ENCODE measurements around the gene ROR2.

The ROR2 gene

DNA sequence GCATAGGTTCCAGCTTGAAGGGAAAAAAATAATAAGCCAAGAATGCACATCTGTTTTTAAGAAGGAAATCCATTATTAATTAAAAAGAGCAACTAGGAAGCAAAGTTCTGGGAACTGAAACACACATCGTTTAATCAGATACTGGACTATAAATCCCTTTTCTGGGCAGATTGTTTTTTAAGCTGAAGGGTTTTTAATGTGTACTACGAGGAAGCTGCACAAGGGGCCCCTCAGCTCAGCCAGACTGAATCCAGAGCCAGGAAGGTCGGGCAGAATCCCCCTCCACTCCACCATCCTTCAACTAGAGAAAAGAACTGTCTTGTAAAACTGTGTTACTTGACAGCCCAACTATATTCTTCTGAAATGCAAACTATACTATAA is 49.2 kb downstream of the ROR2 start:
- DNase-seq (ENCODE audit: low read depth in 2 of 2): no peak

DNA sequence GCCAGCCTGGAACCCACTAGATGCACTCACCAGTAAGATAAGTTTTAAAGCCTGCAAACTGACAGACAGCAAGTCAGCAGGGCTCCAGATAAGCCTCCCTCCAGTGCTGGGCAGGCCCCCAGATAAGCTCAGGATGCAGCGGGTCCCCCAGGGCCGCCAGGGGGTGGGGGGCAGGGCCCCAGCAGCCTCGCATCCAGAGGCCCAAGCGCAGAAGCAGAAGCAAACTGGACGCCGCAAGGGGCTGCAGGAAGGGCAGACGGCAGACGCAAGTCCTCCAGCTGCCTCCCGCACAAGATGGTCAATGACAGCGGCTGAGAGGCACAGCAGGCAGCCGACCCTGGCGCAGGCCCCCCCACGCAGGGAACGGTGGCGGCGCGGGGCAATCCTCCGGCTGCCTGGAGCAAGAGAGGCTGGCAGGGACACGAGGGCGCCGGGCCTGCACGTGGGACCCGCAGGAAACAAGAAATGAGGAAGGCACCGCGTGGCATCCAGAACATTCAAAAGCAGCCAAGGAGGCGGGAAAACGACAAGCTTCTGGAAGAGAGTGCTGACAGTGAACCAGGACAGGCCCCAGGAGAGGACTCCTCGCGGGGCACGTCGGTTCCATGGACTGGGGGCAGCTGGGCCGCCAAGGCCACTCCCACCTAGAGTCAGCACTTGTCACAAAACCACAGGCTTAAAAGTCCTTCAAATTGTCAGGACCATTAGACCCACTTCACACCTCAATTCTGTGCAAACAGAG is 49.8 kb downstream of the ROR2 start:
- no peak for DNase-seq (ENCODE audit: low read depth in 2 of 2)

DNA sequence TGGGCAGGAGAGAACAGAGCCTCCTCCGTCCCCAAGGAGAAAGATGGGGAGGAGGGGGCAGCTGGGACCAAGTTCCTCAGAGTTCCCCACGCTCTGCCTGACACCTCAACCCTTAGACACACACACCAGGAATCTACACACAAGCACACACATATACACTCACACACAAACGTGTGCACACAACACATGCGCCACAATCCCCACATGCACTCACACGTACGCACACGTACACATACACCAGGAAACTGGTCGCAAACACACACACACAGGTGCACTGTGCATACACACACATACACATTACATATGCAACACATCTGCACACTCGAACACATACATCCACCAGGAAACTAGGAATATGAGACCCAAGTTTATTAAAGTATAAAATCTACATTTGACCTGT is 50.4 kb downstream of the ROR2 start:
- DNase-seq (ENCODE audit: low read depth in 2 of 2): no peak

DNA sequence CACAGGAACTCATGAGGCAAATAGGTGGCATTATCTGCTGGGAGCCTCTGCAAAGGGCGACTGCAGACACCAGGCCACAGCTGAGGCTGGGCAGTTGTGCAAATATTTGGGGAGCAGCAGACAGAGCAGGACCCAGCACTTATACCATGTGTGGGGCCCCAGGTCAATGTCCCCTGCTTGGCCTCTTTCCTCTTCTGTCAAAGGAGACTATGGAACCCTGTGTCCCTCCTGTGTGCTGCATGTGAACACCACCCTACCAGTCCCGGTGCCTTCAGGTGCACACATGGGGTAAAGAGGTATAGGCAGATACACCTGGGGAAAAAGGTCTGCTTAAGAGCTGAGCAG is 50.8 kb downstream of the ROR2 start:
- DNase-seq (ENCODE audit: low read depth in 2 of 2): no peak

DNA sequence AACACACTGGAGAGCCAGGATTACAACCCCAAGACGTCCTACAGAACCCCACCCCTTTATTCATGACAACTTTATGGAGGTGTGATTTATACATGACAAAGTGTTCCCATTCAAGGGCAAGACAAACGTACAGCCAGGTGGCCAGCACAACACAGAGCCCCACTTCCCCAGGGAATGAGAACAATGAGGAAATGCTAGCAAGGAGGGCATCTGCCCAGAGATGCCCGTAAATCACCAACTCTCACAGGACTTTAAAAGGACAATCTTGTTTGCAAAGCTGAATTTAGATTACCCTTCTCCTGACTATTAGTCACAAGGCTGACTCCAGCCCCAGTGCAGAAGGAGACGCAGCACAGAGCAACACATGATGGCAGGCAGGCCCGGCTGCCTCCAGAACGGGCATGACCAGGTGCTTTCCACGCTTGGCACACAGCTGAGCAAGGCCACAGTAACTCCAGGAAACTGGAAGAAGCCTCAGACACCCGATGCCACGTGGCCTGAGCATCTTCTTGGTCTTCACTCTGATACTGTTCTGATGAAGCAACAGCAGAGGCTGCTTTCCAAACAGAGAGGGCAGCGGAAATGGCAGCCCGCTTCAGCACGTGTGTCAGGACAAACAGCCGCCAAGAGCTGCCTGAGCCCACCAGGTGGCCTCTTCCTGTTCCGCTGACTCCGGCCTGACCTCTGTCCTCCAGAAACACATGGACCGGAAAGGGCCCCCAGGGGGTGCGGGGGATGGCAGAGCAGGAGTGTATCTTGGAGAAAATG is 51.4 kb downstream of the ROR2 start:
- no peak for DNase-seq (ENCODE audit: low read depth in 2 of 2)

DNA sequence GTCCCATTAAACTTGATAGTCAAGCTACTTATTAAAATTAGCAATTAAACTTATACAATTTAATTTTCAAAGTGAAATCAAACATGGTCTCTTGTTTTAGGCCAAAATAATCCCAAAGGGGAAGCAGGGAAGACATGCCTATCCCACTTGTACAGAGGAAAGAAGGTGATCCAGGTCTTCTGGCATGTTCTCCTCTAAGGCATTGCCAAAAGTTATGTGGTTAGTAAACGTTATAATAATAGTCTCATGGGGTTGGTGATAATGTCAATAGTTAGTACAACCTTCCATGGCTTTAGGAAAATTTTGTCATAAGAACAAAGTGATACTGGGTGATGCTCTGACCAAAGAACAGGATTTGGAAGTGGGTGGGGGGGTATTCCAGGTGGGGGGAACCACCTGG is 52.8 kb downstream of the ROR2 start:
- no peak for DNase-seq (ENCODE audit: low read depth in 2 of 2)

DNA sequence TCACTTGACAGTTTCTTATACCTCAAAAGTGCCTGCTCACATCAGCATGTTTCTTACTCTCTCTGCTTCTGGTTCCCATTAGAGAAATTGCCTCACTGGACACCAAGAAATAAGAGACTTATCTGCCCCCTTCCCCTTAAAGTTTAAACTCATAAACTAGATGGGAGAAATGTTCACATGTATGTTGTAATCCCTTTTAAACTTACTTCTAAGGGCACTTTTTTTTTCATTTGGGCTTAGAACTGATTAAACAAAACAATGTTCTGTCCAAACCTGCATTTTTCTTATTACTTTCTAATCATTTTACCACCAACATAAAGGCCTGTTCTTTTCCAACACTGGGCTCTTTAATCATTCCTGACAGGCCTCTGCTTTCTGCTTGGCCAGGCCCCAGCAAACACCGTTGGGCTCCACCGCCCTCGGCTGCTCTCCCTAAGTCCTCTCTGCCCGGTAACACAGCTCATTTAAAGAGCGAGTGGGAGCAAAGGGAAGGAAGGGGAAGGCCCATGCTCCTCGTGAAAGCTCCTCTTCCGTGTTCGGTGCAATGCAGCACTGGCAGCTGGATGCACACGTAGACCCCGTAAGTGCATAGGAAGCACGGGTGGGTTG is 53.4 kb downstream of the ROR2 start:
- DNase-seq (ENCODE audit: low read depth in 2 of 2): no peak

DNA sequence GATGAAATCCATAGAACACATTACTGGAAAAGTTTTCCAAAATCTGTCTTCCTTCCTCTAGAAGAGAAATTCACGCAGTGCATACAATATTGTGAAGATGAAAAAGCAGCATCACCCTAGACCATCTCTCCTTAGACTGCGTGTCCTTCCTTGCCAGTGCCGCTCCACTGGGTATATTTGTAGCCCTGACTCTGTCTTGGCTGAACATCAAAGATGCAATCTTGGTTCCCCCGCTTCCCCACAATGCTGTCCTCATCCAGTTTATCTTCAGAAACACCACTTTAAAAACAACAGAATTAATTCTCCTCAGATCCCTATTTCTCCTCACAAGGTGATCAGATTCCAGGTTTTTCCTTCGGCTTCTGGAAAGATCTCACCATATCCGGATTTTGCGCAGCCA is 53.9 kb downstream of the ROR2 start:
- no peak for DNase-seq (ENCODE audit: low read depth in 2 of 2)

DNA sequence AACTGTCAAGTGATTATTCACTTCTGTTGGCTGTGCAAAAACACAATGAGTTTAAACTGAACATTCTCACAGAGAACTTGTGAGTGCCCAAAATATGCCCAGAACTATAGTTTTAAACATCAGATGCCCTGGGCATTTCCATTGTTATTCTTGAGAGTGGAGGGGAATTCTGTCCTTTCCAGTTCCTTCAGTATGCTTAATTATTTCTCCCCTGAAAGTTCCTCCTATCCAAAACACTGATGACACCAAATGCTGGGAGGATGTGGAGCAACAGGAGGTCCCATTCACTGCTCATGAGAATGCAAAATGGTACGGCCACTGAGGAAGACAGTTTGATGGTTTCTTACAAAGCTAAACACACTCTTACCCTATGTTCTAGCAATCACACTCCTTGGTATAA is 55.5 kb downstream of the ROR2 start:
- no peak for DNase-seq (ENCODE audit: low read depth in 2 of 2)

DNA sequence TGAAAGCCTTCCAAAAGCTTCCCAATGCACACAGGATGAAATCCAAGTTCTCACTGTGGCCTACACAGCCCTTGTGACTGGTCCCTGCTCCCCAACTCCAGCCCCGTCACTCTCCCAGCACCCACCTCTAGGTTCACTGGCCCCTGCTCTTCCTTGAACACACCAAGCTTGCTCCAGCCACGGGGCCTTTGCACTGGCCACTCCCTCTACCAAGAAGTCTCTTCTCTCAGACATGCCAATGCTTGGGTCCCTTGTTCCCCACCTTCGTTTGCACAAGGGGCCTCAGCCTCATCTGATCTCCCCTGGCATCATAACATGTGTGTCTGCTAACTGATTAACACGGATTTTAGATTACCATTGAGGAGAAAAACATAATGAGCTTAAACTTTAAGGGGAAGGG is 56.0 kb downstream of the ROR2 start:
- no peak for DNase-seq (ENCODE audit: low read depth in 2 of 2)

DNA sequence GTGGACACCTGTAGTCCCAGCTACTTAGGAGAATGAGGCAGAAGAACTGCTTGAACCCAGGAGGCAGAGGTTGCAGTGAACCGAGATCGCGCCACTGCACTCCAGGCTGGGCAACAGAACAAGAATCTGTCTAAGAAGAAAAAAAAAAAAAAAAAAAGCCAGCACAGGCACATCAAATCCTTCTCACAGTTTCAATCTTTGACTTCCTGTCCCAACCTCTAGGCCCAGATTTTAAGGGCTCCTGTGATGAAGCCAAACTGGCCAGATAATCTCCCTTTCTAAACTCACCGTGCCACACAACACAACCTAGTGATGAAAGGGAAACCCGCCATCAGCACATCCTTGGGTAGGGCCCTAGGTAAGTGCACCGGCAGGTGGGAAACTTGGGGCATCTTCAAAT is 58.1 kb downstream of the ROR2 start:
- no peak for DNase-seq (ENCODE audit: low read depth in 2 of 2)

DNA sequence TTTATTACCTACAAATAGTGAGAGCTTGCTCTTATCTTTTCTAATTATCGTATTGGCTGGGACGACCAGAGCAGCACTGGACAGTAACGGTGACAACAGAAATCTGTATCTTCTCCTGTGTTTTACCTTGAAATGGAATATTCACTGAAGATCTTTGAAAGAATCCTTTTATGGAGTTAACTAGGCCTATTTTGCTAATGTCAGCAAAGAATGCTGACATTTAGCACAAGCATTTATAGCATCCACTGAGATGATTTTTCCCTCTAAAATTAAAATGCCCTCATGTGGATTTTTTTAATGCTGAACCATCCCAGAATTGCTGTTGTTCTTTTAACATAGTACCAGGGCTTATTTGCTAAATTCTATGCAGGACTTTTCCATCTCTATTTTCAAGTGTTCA is 59.4 kb downstream of the ROR2 start:
- no peak for DNase-seq (ENCODE audit: low read depth in 2 of 2)

DNA sequence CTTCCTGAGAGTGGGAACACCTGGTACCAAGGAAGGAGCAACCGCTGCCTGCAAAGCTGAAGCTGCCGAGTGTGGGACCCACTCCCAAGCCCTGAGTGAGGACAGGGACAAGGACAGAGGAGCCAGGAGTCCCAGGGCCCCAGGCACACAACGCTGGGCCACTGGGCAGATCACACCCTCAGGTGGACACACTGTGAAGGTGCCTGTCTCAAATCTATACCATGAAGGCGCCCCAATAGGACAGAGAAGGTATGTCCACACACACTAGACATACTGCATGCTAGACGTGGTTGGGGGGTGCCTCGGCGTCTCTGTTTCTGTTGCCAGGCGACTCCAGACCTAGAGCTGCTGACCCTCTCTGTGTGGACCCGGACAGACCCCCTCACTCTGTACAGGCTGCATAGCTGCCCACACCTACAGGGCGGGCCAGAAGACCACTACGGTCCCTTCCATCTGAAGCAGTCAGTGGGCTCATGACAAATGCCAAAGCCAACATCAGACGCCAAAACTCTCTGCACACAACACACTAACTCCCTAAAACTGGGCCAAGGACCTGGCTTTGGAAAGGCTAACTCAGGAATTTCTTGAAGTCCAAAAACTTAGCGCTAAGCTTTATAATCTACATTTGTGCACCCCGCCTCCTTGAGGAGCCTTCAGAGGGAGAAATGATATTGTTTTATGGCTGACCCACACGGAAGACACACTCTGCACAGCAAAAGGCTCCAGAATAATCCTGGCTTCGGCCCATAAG is 60.7 kb downstream of the ROR2 start:
- no peak for DNase-seq (ENCODE audit: low read depth in 2 of 2)

DNA sequence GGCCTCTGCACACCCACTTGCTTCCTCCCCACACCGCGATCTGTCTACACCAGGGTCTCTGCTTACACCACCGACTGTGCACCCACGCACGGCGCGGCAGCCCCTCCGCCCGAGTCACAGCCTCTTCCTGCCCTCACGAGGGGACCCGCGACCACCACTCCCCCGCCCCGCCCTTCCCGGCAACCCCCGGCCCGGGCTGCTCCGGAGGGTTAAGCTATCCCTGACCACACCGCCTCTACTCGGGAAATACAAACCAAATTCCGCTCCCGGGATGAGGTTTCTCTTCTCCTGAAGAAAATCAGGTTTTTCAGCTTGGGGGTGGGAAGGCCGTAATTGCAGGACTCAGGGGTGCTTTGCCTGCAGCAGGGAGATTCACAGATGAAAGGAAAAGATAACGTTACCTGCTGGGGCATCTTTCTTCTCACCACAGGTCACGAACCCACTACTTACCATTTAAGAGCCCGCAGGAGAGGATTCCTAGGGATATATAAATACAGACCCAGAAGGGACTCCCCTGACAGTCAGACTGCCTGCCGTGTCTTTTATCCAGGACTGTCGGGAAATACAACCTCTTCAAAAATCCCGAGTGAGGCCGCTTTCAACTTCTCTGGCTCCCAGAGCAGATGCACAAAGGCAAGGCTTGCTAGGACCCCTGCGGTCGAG is 63.5 kb downstream of the ROR2 start:
- DNase-seq (ENCODE audit: low read depth in 2 of 2): no peak

DNA sequence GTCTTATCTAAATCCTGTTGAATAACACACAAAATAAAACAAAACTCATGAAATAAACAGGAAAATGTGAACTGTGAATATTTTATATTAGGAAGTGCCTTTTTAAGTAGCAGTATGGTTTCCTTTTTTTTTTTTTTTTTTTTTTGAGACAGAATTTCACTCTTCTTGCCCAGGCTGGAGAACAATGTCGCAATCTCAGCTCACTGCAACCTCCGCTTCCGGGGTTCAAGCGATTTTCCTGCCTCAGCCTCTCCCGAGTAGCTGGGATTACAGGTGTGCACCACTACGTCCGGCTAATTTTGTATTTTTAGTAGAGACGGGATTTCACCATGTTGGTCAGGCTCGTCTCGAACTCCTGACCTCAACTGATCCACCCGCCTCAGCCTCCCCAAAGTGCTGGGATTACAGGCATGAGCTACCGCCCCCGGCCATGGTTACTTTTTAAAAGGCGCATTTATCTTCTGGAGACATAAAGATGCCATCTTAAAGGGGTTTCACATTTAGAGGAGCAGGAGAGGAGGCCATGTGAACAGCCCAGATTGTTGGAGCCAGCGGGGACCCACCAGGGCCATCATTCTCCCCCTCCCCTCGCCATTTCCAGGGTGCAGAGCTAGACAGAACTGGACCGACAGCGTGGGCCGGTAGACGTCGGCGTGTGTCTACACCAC is 64.1 kb downstream of the ROR2 start:
- DNase-seq (ENCODE audit: low read depth in 2 of 2): no peak

DNA sequence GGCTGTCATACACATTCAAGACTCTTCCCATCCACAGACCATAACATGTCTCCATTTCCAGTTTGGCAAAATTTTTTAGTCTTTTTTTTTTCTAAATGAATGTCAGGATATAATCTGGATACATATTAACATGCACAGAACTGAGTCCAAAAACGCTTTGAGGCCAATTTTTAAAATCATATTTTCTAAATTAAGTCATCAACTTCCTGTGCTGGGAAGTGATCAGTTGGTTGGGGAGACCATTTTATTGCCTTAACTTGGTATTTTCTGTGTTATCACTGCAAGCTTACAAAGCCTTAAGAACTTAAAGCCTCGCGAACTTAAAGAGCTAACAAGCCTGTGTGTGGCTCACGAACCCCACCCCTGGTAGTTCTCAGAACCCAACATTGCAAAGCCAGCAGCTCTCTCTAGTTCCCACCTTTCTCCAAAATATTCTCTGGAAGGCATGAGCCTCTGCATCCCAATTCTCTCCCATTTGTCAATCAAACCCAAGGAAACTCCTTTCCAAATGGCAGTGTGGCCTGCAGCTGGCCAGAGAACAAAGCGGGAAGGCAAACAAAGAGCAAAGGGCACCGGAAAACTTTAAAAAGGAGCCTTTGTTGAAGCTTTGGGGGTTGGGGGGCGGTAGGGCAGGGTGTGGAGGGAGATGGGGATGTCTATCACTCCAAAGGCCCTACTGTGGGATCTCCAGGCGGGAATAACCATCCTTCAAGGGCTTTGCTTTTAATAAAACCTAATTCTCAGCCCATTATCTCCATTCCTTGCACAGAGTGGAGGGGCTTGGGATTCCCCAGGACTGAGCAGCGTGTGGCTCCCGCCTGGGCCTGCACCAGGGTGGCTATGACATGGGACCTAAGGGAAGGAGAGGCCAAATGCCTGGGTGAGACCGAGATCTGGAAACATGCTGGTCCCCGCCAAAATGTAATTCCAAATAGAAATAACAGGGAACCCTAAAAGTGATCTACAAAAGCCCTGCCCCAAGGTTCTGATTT is 65.0 kb downstream of the ROR2 start:
- no peak for DNase-seq (ENCODE audit: low read depth in 2 of 2)

DNA sequence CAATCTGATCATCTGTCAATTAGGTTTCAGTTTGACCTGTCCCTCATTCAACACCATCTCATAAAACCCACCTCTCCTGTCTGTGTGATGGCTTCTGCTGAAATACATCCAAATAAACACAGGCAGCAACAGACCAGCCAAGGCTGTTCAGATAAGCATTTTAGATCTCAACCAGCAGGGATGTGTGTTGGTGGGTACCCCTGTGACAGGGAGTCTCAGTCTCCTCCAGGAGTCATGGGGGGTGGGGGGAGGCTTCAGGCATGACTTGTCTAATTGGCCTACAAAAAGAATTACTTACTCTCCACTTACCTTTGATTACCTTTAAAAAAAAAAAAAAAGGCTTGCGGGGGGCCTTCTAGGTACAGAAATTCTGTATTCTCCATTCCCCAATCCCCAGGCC is 65.9 kb downstream of the ROR2 start:
- no peak for DNase-seq (ENCODE audit: low read depth in 2 of 2)

DNA sequence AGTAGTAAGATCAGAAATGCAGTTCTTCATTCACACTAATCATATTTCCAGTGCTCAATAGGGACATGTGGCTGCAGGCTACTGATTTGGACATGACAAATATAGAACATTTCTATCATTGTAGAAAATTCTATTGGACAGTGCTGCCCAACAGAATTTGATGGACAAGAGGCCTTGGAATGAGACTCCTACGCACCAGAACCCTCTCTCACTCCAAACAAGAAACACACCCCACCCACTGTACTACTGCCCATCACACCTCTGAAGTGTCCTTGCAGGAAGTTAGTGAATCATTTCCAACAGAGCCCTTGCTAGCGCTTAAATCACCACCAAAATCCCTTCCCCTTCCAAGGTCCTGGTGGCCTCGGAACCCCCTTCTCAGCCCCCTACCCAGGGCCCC is 66.5 kb downstream of the ROR2 start:
- DNase-seq (ENCODE audit: low read depth in 2 of 2): no peak

DNA sequence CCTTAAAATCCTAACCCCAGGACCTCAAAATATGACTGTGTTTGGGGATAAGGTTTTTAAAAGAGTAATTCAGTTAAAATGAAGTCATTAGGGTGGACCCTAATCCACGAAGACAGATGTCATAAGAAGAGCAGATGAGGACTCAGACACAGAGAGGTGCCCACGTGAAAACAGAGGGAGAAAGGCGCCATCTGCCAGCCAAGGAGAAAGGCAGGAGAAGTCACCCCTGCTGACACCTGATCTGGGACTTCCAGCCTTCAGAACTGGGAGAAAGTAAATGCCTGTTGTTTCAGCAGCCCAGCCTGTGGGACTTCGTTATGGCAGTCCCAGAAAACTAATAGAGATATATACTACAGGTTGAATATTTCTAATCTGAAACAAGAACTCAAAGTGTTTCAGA is 67.4 kb downstream of the ROR2 start:
- no peak for DNase-seq (ENCODE audit: low read depth in 2 of 2)

DNA sequence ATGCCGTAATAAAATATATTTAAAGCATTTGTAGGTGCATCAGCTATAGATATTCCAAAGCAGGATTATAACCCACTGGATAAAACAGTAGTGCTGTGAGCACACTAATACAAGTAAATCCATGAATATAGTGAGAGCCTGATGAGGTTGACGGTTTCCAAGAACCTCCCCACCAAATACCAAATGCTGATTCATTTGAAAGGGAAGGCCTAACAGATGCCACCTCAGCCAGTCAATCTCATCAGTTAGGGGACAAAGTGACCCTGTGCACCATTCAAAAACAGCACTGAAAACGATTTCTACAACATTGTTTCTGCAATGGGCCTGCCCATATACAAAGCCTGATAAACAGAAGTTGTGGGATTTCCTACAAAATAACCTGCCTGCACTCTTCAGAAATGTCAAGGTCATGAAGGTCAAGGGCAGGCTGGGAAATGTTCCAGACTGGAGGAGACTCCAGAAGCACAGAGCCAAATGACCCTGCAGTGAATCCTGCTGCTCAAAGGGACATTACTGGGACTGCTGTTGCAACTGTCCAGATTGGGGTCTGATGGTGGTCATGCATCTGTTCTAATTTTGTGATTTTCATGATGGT is 69.6 kb downstream of the ROR2 start:
- no peak for DNase-seq (ENCODE audit: low read depth in 2 of 2)

Measured in stimulated activated CD8-positive, alpha-beta memory T cell treated with anti-CD3 and anti-CD28 coated beads, Interleukin-7, amount 100 ng/mL, for 1 hour (primary cell).